ENCODE measurements around the gene C1QL1.

The C1QL1 gene

DNA sequence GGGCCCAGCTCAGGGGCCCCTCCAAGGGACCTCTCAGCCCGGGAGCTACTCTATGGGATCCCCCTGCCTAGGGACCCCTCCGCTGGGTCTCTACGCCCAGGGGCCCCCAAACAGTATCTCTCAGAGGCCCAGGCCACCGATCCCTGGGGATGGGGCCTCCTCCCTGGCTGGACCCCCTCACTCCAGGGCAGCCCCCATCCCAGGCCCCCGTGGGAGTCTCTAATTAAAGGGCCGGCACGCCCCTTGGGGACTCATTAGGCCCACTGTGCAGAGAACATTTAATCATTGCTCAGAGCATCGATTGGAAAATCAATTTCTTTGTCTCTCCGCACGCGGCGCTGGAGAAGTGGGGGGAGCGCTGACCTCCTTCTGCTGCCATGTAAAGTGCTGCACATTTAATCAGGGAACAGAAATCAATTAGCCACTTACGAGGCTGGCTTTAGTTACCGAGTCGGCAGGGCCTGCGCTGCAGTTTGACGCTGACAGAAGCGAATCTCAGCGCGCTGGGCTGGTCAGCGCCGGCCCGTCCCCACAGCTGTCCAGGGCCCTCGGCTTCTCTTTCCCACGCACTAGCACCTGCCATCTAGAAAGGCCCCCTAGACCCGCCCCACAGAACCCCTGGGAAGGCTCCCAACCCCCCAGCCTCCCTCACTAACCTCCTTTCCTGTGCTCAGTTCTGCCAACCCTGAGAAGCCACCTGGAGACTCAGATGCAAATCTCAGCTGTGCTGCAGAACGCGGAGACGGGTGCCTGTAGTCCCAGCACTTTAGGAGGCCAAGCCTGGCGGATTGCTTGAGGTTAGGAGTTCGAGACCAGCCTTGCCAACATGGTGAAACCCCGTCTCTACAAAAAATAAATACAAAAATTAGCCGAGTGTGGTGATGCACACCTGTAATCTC is 20.2 kb upstream of the C1QL1 start:
- peaks cover 83% of the 10 kb centered on the region for H3K27me3 ChIP-seq
- TF ChIP-seq, protein P1, sequence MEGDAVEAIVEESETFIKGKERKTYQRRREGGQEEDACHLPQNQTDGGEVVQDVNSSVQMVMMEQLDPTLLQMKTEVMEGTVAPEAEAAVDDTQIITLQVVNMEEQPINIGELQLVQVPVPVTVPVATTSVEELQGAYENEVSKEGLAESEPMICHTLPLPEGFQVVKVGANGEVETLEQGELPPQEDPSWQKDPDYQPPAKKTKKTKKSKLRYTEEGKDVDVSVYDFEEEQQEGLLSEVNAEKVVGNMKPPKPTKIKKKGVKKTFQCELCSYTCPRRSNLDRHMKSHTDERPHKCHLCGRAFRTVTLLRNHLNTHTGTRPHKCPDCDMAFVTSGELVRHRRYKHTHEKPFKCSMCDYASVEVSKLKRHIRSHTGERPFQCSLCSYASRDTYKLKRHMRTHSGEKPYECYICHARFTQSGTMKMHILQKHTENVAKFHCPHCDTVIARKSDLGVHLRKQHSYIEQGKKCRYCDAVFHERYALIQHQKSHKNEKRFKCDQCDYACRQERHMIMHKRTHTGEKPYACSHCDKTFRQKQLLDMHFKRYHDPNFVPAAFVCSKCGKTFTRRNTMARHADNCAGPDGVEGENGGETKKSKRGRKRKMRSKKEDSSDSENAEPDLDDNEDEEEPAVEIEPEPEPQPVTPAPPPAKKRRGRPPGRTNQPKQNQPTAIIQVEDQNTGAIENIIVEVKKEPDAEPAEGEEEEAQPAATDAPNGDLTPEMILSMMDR (IDR thresholded peaks at IDR 0.05) = no peak
- no peak overlapping the region for H3K27ac ChIP-seq
- H3K4me1 ChIP-seq (ENCODE audit: control insufficient read depth in 1 of 2, insufficient read depth in 1 of 2, low read depth in 1 of 2, low read length in 1 of 2) = no peaks in the 10 kb centered on the region
- H3K9me3 ChIP-seq = no peaks in the 10 kb centered on the region
- H3K36me3 ChIP-seq = no peaks in the 10 kb centered on the region
- no peak overlapping the region for H3K4me3 ChIP-seq (ENCODE audit: low read depth in 1 of 2, low read length in 1 of 2)

DNA sequence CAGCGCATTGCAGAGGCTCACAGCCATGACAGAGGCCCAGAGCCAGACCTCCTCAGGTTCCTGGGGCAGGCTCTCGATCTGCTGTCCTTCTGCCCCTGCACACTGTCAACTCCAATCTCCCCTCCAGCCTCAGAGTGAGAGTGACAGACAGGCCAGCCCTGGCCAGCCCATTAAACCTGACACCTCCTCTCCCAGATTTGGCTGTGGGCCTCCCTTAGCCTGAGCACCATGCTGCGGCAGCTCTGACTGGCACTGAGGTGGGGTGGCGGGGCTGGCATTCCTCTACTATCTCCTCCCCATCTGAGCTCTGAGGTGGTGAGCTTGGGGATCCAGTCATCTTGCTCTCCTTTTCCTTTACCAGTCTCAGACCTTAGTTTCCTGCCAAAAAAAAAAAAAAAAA is 15.5 kb upstream of the C1QL1 start:
- TF ChIP-seq, protein P1 (IDR thresholded peaks at IDR 0.05) = no peak
- peaks cover 86% of the 10 kb centered on the region for H3K27me3 ChIP-seq
- H3K27ac ChIP-seq = no peak overlapping the region
- no peak overlapping the region for H3K4me3 ChIP-seq (ENCODE audit: low read depth in 1 of 2, low read length in 1 of 2)
- H3K4me1 ChIP-seq (ENCODE audit: control insufficient read depth in 1 of 2, insufficient read depth in 1 of 2, low read depth in 1 of 2, low read length in 1 of 2) = no peaks in the 10 kb centered on the region
- H3K36me3 ChIP-seq = no peaks in the 10 kb centered on the region
- no peaks in the 10 kb centered on the region for H3K9me3 ChIP-seq

DNA sequence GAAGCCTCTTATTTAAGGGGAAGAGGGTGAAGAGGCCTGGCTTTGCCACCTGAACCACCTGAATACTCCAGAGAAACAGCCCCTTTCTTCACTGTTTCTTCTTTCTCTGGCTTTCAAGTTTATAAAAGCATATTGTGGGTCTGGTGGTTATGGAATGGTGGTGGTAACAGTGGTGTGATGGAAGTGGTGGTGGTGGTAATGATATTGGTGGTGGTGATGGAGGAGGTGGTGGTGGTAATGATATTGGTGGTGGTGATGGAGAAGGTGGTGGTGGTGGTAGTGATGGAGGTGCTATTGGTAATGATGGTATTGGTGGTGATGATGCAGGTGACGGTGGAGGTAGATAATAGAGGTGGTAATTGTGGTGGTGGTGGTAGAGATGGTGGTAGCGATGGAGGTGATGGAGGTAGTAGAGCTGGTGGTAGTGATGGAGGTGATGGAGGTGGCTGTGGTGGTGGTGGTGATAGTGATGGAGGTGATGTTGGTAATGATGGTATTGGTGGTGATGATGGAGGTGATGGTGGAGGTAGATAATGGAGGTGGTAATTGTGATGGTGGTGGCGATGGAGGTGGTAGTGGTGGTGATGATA is 14.1 kb upstream of the C1QL1 start:
- no peak overlapping the region for H3K27ac ChIP-seq
- peaks cover 86% of the 10 kb centered on the region for H3K27me3 ChIP-seq
- H3K36me3 ChIP-seq = no peaks in the 10 kb centered on the region
- TF ChIP-seq, protein P1 (IDR thresholded peaks at IDR 0.05) = no peak
- no peaks in the 10 kb centered on the region for H3K9me3 ChIP-seq
- H3K4me3 ChIP-seq (ENCODE audit: low read depth in 1 of 2, low read length in 1 of 2) = no peak overlapping the region
- no peaks in the 10 kb centered on the region for H3K4me1 ChIP-seq (ENCODE audit: control insufficient read depth in 1 of 2, insufficient read depth in 1 of 2, low read depth in 1 of 2, low read length in 1 of 2)

DNA sequence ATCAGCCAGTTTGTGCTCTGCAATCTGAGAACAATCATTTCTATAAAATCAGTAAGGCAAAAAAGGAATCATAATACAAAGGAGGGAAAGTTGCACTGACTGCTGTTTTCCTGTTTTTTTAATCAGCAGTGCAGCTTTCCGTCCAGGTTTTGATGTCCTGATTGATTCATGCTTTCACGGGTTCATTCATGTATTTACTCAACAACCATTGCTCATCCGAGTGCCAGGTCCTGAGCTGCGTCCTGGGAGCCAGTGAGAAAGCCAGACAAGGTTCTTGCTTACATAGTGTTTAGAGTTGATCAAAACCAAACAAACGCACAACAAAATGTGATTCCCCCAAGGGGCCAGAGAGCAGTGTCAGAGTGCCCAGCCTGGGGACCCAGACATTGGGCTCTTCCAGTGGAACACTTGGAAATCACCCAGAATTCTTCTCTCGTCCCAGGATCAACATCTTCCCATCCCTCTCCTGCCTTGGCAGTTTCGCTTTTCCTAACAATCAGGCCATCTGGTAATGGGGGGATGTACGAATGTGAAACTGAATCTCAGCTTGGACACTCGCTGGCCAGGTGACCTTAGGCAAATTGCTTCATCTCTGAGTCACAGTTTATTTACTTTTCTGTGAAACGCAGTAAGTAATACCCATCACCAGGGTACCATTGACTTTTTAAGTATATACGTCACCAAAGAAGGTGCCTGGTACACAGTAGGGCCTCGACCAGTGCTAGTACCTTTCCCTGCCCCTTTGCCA is 13.3 kb upstream of the C1QL1 start:
- Histone ChIP-seq H3K4me3 (ENCODE audit: low read depth in 1 of 2, low read length in 1 of 2) (no peak overlapping the region), H3K36me3 (no peaks in the 10 kb centered on the region), H3K27me3 (peaks cover 86% of the 10 kb centered on the region), H3K27ac (no peak overlapping the region), H3K9me3 (no peaks in the 10 kb centered on the region), H3K4me1 (ENCODE audit: control insufficient read depth in 1 of 2, insufficient read depth in 1 of 2, low read depth in 1 of 2, low read length in 1 of 2) (no peaks in the 10 kb centered on the region)
- TF ChIP-seq, protein P1 (IDR thresholded peaks at IDR 0.05) = no peak

DNA sequence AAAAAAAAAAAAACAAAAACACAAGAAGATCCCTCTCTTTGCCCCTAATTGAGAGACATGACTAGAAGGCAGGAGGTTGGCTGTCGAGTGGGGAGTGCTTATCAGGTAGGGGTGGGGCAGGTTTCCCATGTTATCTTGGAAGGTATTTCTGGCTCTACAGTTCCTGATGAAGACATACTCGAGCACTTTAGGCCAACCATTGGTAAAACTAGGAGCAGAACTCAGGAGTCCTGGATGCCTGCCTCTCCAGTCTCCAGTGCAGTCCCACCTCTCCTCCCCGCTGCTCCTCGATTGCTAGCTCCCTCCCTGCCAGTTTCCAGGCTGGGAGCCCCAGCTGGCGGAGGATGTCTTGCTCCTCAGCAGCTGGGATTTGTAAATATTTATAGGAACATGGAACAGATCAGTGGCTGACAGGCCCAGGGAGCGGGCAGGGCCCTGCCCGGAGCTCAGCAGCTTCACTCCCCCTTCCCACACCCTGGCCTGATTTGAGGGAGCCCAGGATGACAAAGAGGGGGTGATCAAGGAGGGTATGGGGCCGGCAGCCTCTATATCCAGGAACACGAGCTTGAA is 11.4 kb upstream of the C1QL1 start:
- Histone ChIP-seq H3K27ac (no peak overlapping the region), H3K36me3 (no peaks in the 10 kb centered on the region), H3K27me3 (peaks cover 91% of the 10 kb centered on the region), H3K9me3 (no peaks in the 10 kb centered on the region), H3K4me3 (ENCODE audit: low read depth in 1 of 2, low read length in 1 of 2) (no peak overlapping the region), H3K4me1 (ENCODE audit: control insufficient read depth in 1 of 2, insufficient read depth in 1 of 2, low read depth in 1 of 2, low read length in 1 of 2) (no peaks in the 10 kb centered on the region)
- TF ChIP-seq, protein P1 (IDR thresholded peaks at IDR 0.05) = no peak
